DND-41 (cell line): ENCODE results near the gene RGL4.
A peak's percentile ranks its signal among the peaks of the same experiment; 100 is the strongest.
"Not testable (repeated sequence)": the region's sequence is repeated elsewhere in the genome, so short reads cannot be mapped to it uniquely, and the experiment has no call there.

ENCODE experiments used
- ATAC-seq: fragments of 200-7000 bp; cut with Tn5 transposase; 3 replicates; pipeline ENCODE4 v1.9.1; 2021; ENCODE audit warnings: low read depth; ENCODE audit not compliant: insufficient read depth
- DNase-seq: peaks from one replicate; pipeline ENCODE4 v3.0.0-alpha.2; 2020
- H2AFZ ChIP-seq: 2 replicates; pipeline ENCODE4 v1.6.0; 2012; ENCODE audit warnings: low read depth, low read length
- H3K27ac ChIP-seq: 2 replicates; pipeline ENCODE4 v1.5.1; 2012; ENCODE audit warnings: low read length, inconsistent platforms
- H3K27me3 ChIP-seq: fragments of 200-600 bp; sonication (generic); 2 replicates; pipeline ENCODE4 v1.6.0; 2012; ENCODE audit warnings: low read length, mild to moderate bottlenecking, inconsistent platforms; ENCODE audit not compliant: insufficient read depth, poor library complexity
- H3K36me3 ChIP-seq: 2 replicates; pipeline ENCODE4 v1.5.1; 2012; ENCODE audit warnings: low read length, inconsistent platforms; ENCODE audit not compliant: insufficient read depth
- H3K4me1 ChIP-seq: 2 replicates; pipeline ENCODE4 v1.5.1; 2012; ENCODE audit warnings: mild to moderate bottlenecking, low read length; ENCODE audit not compliant: insufficient read depth
- H3K4me2 ChIP-seq: 2 replicates; pipeline ENCODE4 v1.6.0; 2012; ENCODE audit warnings: mild to moderate bottlenecking, moderate library complexity, low read length, inconsistent platforms; ENCODE audit not compliant: insufficient read depth
- H3K4me3 ChIP-seq, 2 experiments: fragments of 200-600 bp in 1 of 2; shearing (Covaris generic) in 1 of 2; 2 replicates each; pipeline ENCODE4 v1.5.1; 2012 to 2016; ENCODE audit warnings: inconsistent platforms in 2 of 2, low read length in 2 of 2, mild to moderate bottlenecking in 2 of 2, low read depth in 1 of 2, moderate library complexity in 1 of 2
- H3K79me2 ChIP-seq: 2 replicates; pipeline ENCODE4 v1.6.0; 2012; ENCODE audit warnings: low read length, inconsistent platforms; ENCODE audit not compliant: insufficient read depth
- H3K9ac ChIP-seq: 2 replicates; pipeline ENCODE4 v1.6.0; 2012; ENCODE audit warnings: low read depth, mild to moderate bottlenecking, inconsistent platforms, low read length, moderate library complexity
- H3K9me3 ChIP-seq: 2 replicates; pipeline ENCODE4 v1.5.1; 2012; ENCODE audit warnings: low read length, moderate library complexity, mild to moderate bottlenecking, inconsistent platforms; ENCODE audit not compliant: insufficient read depth, severe bottlenecking
- H4K20me1 ChIP-seq: 2 replicates; pipeline ENCODE4 v1.6.0; 2012; ENCODE audit warnings: low read length; ENCODE audit not compliant: insufficient read depth
- CTCF ChIP-seq: IDR thresholded peaks from 2 replicates; pipeline ENCODE4 v1.5.1; 2012; ENCODE audit warnings: borderline replicate concordance, low read length, moderate library complexity, mild to moderate bottlenecking; ENCODE audit not compliant: poor library complexity, severe bottlenecking; ENCODE audit errors: extremely low read depth
- EZH2 ChIP-seq: IDR thresholded peaks from 3 replicates; pipeline ENCODE4 v1.6.1; 2012; ENCODE audit warnings: borderline replicate concordance, low read depth, mild to moderate bottlenecking, moderate library complexity, low read length, inconsistent platforms; ENCODE audit not compliant: severe bottlenecking

Gene RGL4

DNA sequence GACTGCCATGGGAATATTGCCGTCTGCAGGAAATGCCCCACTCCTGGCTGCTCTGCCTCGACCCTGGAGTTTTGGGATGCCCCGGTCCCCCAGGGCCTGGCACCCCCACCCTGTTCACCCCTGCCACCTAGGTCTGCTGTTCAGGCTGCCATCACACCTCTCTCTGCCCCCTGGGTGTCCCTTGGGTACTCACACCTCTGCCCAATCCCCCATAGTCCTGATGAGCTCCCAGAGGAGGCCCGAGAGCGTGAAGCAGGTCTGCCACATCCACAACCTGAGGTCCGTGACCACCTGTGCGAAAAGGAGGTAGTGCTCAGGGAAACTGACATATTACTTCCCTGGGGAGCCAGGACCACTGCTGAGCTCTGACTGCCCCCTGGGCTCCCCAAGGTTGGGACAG is 38.5 kb upstream of the RGL4 start:
- TF ChIP-seq CTCF (no peak), EZH2 (no peak)
- Histone ChIP-seq H3K4me3 (no peak overlapping the region), H3K9me3 (no peaks in the 10 kb centered on the region), H3K27me3 (no peaks in the 10 kb centered on the region), H4K20me1 (no peaks in the 10 kb centered on the region), H3K79me2 (no peaks in the 10 kb centered on the region), H3K36me3 (peaks cover 28% of the 10 kb centered on the region), H3K9ac (no peak overlapping the region), H3K4me2 (no peak overlapping the region), H2AFZ (no peak overlapping the region), H3K27ac (no peak overlapping the region), H3K4me1 (no peaks in the 10 kb centered on the region)
- DNase-seq = no peak
- ATAC-seq = no peak

- Histone ChIP-seq H3K4me2 (no peak overlapping the region), H3K27ac (no peak overlapping the region), H4K20me1 (no peaks in the 10 kb centered on the region), H3K27me3 (no peaks in the 10 kb centered on the region), H2AFZ (no peak overlapping the region), H3K4me3 (no peak overlapping the region), H3K79me2 (no peaks in the 10 kb centered on the region), H3K36me3 (peaks cover 28% of the 10 kb centered on the region), H3K9ac (no peak overlapping the region), H3K4me1 (no peaks in the 10 kb centered on the region), H3K9me3 (no peaks in the 10 kb centered on the region)
- no peak for TF ChIP-seq CTCF
- TF ChIP-seq EZH2 = no peak
- ATAC-seq (no peak), DNase-seq (no peak)
Observed at GRCh38 chr22:23652711-23653110, 38.1 kb upstream of the RGL4 start.

DNA sequence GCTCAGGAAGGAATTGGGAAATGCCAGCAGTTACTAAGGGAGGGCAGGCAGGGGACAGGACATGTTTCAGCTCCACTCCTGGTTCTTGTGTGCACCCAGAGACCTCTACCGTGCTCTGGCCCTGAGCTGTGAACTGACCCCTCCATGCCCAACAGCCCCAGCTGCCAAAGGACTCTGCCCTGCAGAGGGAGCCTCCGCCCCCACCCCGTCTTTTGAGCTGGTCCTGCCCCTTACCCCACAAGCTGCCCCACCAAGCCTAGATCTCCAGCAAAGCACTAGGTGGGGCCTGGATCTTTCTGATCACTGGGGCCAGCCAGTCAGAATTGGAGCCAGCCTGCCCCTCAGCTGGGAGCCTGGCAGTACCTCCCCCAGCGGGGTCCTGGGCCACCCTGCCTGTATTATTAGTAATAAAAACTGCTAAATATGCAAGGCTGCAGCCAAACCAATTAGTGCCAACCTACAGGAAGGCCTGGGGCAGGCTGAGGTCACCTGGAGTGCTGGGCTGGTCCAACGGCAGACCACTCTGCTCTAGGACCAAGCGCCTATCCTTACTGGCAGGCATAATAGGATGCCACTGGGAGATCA is 34.8 kb upstream of the RGL4 start:
- Histone ChIP-seq H3K27me3 (no peaks in the 10 kb centered on the region), H3K9me3 (no peaks in the 10 kb centered on the region), H3K9ac (no peak overlapping the region), H4K20me1 (no peaks in the 10 kb centered on the region), H3K4me3 (no peak overlapping the region), H3K4me2 (no peak overlapping the region), H3K27ac (no peak overlapping the region), H3K4me1 (no peaks in the 10 kb centered on the region), H3K36me3 (peaks cover 45% of the 10 kb centered on the region), H2AFZ (no peak overlapping the region), H3K79me2 (no peaks in the 10 kb centered on the region)
- DNase-seq = no peak
- 0 out of 3 replicates have a peak, but pooled peaks have one; percentile 7 for ATAC-seq
- TF ChIP-seq CTCF (no peak), EZH2 (no peak)

GRCh38 chr22:23657727-23658126 is 33.1 kb upstream of the RGL4 start:
- no peak overlapping the region for H2AFZ ChIP-seq
- H3K27me3 ChIP-seq = no peaks in the 10 kb centered on the region
- peaks cover 45% of the 10 kb centered on the region for H3K36me3 ChIP-seq
- no peak overlapping the region for H3K9ac ChIP-seq
- no peak overlapping the region for H3K4me3 ChIP-seq
- no peak for DNase-seq
- TF ChIP-seq CTCF = no peak
- TF ChIP-seq EZH2 = no peak
- no peak overlapping the region for H3K4me2 ChIP-seq
- no peak for ATAC-seq
- no peaks in the 10 kb centered on the region for H3K4me1 ChIP-seq
- H3K9me3 ChIP-seq = peaks cover 4% of the 10 kb centered on the region
- no peaks in the 10 kb centered on the region for H4K20me1 ChIP-seq
- no peaks in the 10 kb centered on the region; the same call in 1 of the 2 replicates for H3K79me2 ChIP-seq
- no peak overlapping the region for H3K27ac ChIP-seq

GRCh38 chr22:23660381-23660780 is 30.4 kb upstream of the RGL4 start:
- H2AFZ ChIP-seq, H3K9me3 ChIP-seq, ATAC-seq, DNase-seq, H3K4me2 ChIP-seq, H4K20me1 ChIP-seq, H3K79me2 ChIP-seq, H3K4me3 ChIP-seq, H3K9ac ChIP-seq, H3K4me1 ChIP-seq, H3K27ac ChIP-seq, H3K27me3 ChIP-seq: not testable (repeated sequence)
- peaks cover 43% of the 10 kb centered on the region for H3K36me3 ChIP-seq
